ENCODE data around the gene ENPP6. TPM values are rescaled to one million over a fixed set of nuclear protein-coding genes. Genes with fewer than 3 reads are reported as not detected.

Gene ENPP6
- total and polyA plus RNA-seq, 4 experiments from 2014 or later: not detected

- no peaks in the 10 kb centered on the region for H3K36me3 ChIP-seq (ENCODE audit: insufficient read depth, low read length)
- H3K4me3 Mint-ChIP-seq: no peak overlapping the region
- no peaks in the 10 kb centered on the region for H3K4me1 Mint-ChIP-seq
These were observed 24.7 kb downstream of the ENPP6 start for GRCh38 chr4:184192933-184193332.

GRCh38 chr4:184191267-184191666 is 26.4 kb downstream of the ENPP6 start:
- no peaks in the 10 kb centered on the region for H3K36me3 ChIP-seq (ENCODE audit: insufficient read depth, low read length)
- no peaks in the 10 kb centered on the region for H3K9me3 ChIP-seq (ENCODE audit: control insufficient read depth in 1 of 2, low read length in 2 of 2)
- H3K27me3 Mint-ChIP-seq: peaks cover 2% of the 10 kb centered on the region in 2 donors
- ChIA-PET CTCF (ENCODE audit: partially characterized antibody) (no interaction called here), POLR2A (ENCODE audit: partially characterized antibody) (no interaction called here)
- peaks cover 0 to 1% (median 0%) of the 10 kb centered on the region in 8 donors for H3K9me3 Mint-ChIP-seq
- H3K4me3 ChIP-seq (ENCODE audit: low read length in 2 of 2): no peak overlapping the region
- no peak for DNase-seq
- no peaks in the 10 kb centered on the region for H3K27me3 ChIP-seq (ENCODE audit: insufficient read depth, low read length)
- no peaks in the 10 kb centered on the region for H3K36me3 Mint-ChIP-seq
- H3K27ac ChIP-seq (ENCODE audit: low read depth, low read length): no peak overlapping the region
- intact Hi-C loops (cut with micrococcal nuclease): no loop called here
- no peak overlapping the region for H3K4me3 Mint-ChIP-seq
- H3K27ac Mint-ChIP-seq: no peak overlapping the region
- H3K4me1 Mint-ChIP-seq: peaks cover 0 to 1% (median 0%) of the 10 kb centered on the region in 4 donors
- no peaks in the 10 kb centered on the region for H3K4me1 ChIP-seq (ENCODE audit: insufficient read depth, low read length)

More at GRCh38 chr4:184192933-184193332, 24.7 kb downstream of the ENPP6 start:
- peaks cover 0 to 1% (median 0%) of the 10 kb centered on the region in 8 donors for H3K9me3 Mint-ChIP-seq
- POLR2A ChIA-PET (ENCODE audit: partially characterized antibody): no interaction called here
- Histone ChIP-seq H3K4me3 (ENCODE audit: low read length in 2 of 2) (no peak overlapping the region), H3K27me3 (ENCODE audit: insufficient read depth, low read length) (no peaks in the 10 kb centered on the region), H3K9me3 (ENCODE audit: control insufficient read depth in 1 of 2, low read length in 2 of 2) (no peaks in the 10 kb centered on the region), H3K27ac (ENCODE audit: low read depth, low read length) (no peak overlapping the region), H3K4me1 (ENCODE audit: insufficient read depth, low read length) (no peaks in the 10 kb centered on the region)
- intact Hi-C loops (cut with micrococcal nuclease): no loop called here
- H3K36me3 Mint-ChIP-seq: no peaks in the 10 kb centered on the region
- CTCF ChIA-PET (ENCODE audit: partially characterized antibody): no interaction called here
- DNase-seq: no peak
- peaks cover 0 to 2% of the 10 kb centered on the region in 2 donors for H3K27me3 Mint-ChIP-seq
- no peak overlapping the region for H3K27ac Mint-ChIP-seq

- DNase-seq: no peak
- Mint-ChIP-seq H3K36me3 (no peaks in the 10 kb centered on the region), H3K27ac (no peak overlapping the region), H3K9me3 (peaks cover 0 to 1% (median 0%) of the 10 kb centered on the region in 8 donors), H3K27me3 (peaks cover 2% of the 10 kb centered on the region in 2 donors), H3K4me1 (peaks cover 0 to 1% (median 0%) of the 10 kb centered on the region in 4 donors), H3K4me3 (no peak overlapping the region)
- H3K4me1 ChIP-seq (ENCODE audit: insufficient read depth, low read length): no peaks in the 10 kb centered on the region
- H3K36me3 ChIP-seq (ENCODE audit: insufficient read depth, low read length): no peaks in the 10 kb centered on the region
- ChIA-PET POLR2A (ENCODE audit: partially characterized antibody) (no interaction called here), CTCF (ENCODE audit: partially characterized antibody) (no interaction called here)
- intact Hi-C loops (cut with micrococcal nuclease): no loop called here
- H3K27me3 ChIP-seq (ENCODE audit: insufficient read depth, low read length): no peaks in the 10 kb centered on the region
- no peak overlapping the region for H3K4me3 ChIP-seq (ENCODE audit: low read length in 2 of 2)
- no peaks in the 10 kb centered on the region for H3K9me3 ChIP-seq (ENCODE audit: control insufficient read depth in 1 of 2, low read length in 2 of 2)
- H3K27ac ChIP-seq (ENCODE audit: low read depth, low read length): no peak overlapping the region
These were observed 27.0 kb downstream of the ENPP6 start for GRCh38 chr4:184190711-184191110.

GRCh38 chr4:184189966-184190365 is 27.7 kb downstream of the ENPP6 start:
- no peaks in the 10 kb centered on the region for H3K36me3 ChIP-seq (ENCODE audit: insufficient read depth, low read length)
- Mint-ChIP-seq H3K36me3 (no peaks in the 10 kb centered on the region), H3K27me3 (peaks cover 2% of the 10 kb centered on the region in 2 donors), H3K4me3 (no peak overlapping the region), H3K27ac (no peak overlapping the region), H3K4me1 (peaks cover 0 to 1% (median 0%) of the 10 kb centered on the region in 4 donors), H3K9me3 (peaks cover 0 to 1% (median 0%) of the 10 kb centered on the region in 8 donors)
- H3K27me3 ChIP-seq (ENCODE audit: insufficient read depth, low read length): no peaks in the 10 kb centered on the region
- H3K4me1 ChIP-seq (ENCODE audit: insufficient read depth, low read length): no peaks in the 10 kb centered on the region
- POLR2A ChIA-PET (ENCODE audit: partially characterized antibody): no interaction called here
- H3K4me3 ChIP-seq (ENCODE audit: low read length in 2 of 2): no peak overlapping the region
- no peak for DNase-seq
- no peak overlapping the region for H3K27ac ChIP-seq (ENCODE audit: low read depth, low read length)
- CTCF ChIA-PET (ENCODE audit: partially characterized antibody): no interaction called here
- intact Hi-C loops (cut with micrococcal nuclease): no loop called here
- H3K9me3 ChIP-seq (ENCODE audit: control insufficient read depth in 1 of 2, low read length in 2 of 2): no peaks in the 10 kb centered on the region

- ChIA-PET CTCF (ENCODE audit: partially characterized antibody) (no interaction called here), POLR2A (ENCODE audit: partially characterized antibody) (no interaction called here)
- Histone ChIP-seq H3K36me3 (ENCODE audit: insufficient read depth, low read length) (no peaks in the 10 kb centered on the region), H3K4me3 (ENCODE audit: low read length in 2 of 2) (no peak overlapping the region), H3K4me1 (ENCODE audit: insufficient read depth, low read length) (no peaks in the 10 kb centered on the region), H3K27ac (ENCODE audit: low read depth, low read length) (no peak overlapping the region), H3K9me3 (ENCODE audit: control insufficient read depth in 1 of 2, low read length in 2 of 2) (no peaks in the 10 kb centered on the region), H3K27me3 (ENCODE audit: insufficient read depth, low read length) (no peaks in the 10 kb centered on the region)
- H3K36me3 Mint-ChIP-seq: no peaks in the 10 kb centered on the region
- intact Hi-C loops (cut with micrococcal nuclease): no loop called here
- peaks cover 2% of the 10 kb centered on the region in 2 donors for H3K27me3 Mint-ChIP-seq
- no peak overlapping the region for H3K27ac Mint-ChIP-seq
- peaks cover 0 to 1% (median 0%) of the 10 kb centered on the region in 8 donors for H3K9me3 Mint-ChIP-seq
- no peak for DNase-seq
- H3K4me3 Mint-ChIP-seq: no peak overlapping the region
- peaks cover 0 to 1% (median 0%) of the 10 kb centered on the region in 4 donors for H3K4me1 Mint-ChIP-seq
These were observed 29.0 kb downstream of the ENPP6 start for GRCh38 chr4:184188443-184189400.

- H3K27me3 Mint-ChIP-seq: peaks cover 28% of the 10 kb centered on the region in 2 donors
- H3K27ac ChIP-seq (ENCODE audit: low read depth, low read length): no peak overlapping the region
- no peak overlapping the region for H3K4me3 ChIP-seq (ENCODE audit: low read length in 2 of 2)
- no peak overlapping the region for H3K27ac Mint-ChIP-seq
- no peaks in the 10 kb centered on the region for H3K36me3 ChIP-seq (ENCODE audit: insufficient read depth, low read length)
- H3K27me3 ChIP-seq (ENCODE audit: insufficient read depth, low read length): peaks cover 3% of the 10 kb centered on the region
- H3K4me3 Mint-ChIP-seq: no peak overlapping the region
- H3K4me1 Mint-ChIP-seq: no peaks in the 10 kb centered on the region
- ChIA-PET CTCF (ENCODE audit: partially characterized antibody) (interaction anchor here (1.1 kb wide), 1 partner anchor 19 kb away, joined by 3 read pairs; no protein-coding TSS in a partner anchor), POLR2A (ENCODE audit: partially characterized antibody) (no interaction called here)
- no peak for DNase-seq
- intact Hi-C loops (cut with micrococcal nuclease): no loop called here
- no peaks in the 10 kb centered on the region for H3K4me1 ChIP-seq (ENCODE audit: insufficient read depth, low read length)
- peaks cover 0 to 28% (median 17%) of the 10 kb centered on the region in 8 donors for H3K9me3 Mint-ChIP-seq
- H3K36me3 Mint-ChIP-seq: peaks cover 3 to 7% of the 10 kb centered on the region in 2 donors
- no peaks in the 10 kb centered on the region for H3K9me3 ChIP-seq (ENCODE audit: control insufficient read depth in 1 of 2, low read length in 2 of 2)
These were observed 40.4 kb downstream of the ENPP6 start for GRCh38 chr4:184177271-184177670.

- Mint-ChIP-seq H3K36me3 (peaks cover 3 to 6% of the 10 kb centered on the region in 2 donors), H3K27ac (no peak overlapping the region), H3K4me3 (no peak overlapping the region), H3K4me1 (no peaks in the 10 kb centered on the region), H3K9me3 (peaks cover 0 to 23% (median 14%) of the 10 kb centered on the region in 8 donors), H3K27me3 (peaks cover 33 to 39% of the 10 kb centered on the region in 2 donors)
- Histone ChIP-seq H3K27ac (ENCODE audit: low read depth, low read length) (no peak overlapping the region), H3K4me1 (ENCODE audit: insufficient read depth, low read length) (no peaks in the 10 kb centered on the region), H3K9me3 (ENCODE audit: control insufficient read depth in 1 of 2, low read length in 2 of 2) (no peaks in the 10 kb centered on the region), H3K36me3 (ENCODE audit: insufficient read depth, low read length) (no peaks in the 10 kb centered on the region), H3K4me3 (ENCODE audit: low read length in 2 of 2) (no peak overlapping the region), H3K27me3 (ENCODE audit: insufficient read depth, low read length) (peaks cover 3% of the 10 kb centered on the region)
- intact Hi-C loops (cut with micrococcal nuclease): no loop called here
- POLR2A ChIA-PET (ENCODE audit: partially characterized antibody): interaction anchor here (0.6 kb wide), 1 partner anchor 780 kb away, joined by 3 read pairs; no protein-coding TSS in a partner anchor
- CTCF ChIA-PET (ENCODE audit: partially characterized antibody): interaction anchor here (1.3 to 1.7 kb wide), 2 partner anchors 9 to 10 kb away, joined by 3 to 5 read pairs; no protein-coding TSS in a partner anchor
- no peak for DNase-seq
These were observed 42.8 kb downstream of the ENPP6 start for GRCh38 chr4:184174571-184175488.

Measured in CD4-positive, alpha-beta memory T cell (primary cell).